BE2C (cell line): ENCODE results near the gene NEDD9.

Experiments used
- DNase-seq: peaks from one replicate; pipeline ENCODE4 v3.0.0-alpha.2; 2020
- H3K27me3 ChIP-seq: fragments of 250-450 bp; sonication (Bioruptor Pico); 2 replicates; pipeline ENCODE4 v1.5.1; 2020; ENCODE audit warnings: mild to moderate bottlenecking
- H3K36me3 ChIP-seq: fragments of 250-450 bp; sonication (Bioruptor Pico); 2 replicates; pipeline ENCODE4 v1.5.1; 2020; ENCODE audit warnings: mild to moderate bottlenecking
- H3K4me1 ChIP-seq: fragments of 250-450 bp; sonication (Bioruptor Pico); 2 replicates; pipeline ENCODE4 v1.5.1; 2020
- H3K4me3 ChIP-seq: 2 replicates; pipeline ENCODE4 v1.5.1; 2011; ENCODE audit warnings: low read depth, low read length
- H3K9me3 ChIP-seq: fragments of 250-450 bp; sonication (Bioruptor Pico); 2 replicates; pipeline ENCODE4 v1.5.1; 2020
- CTCF ChIP-seq: IDR thresholded peaks from 2 replicates; pipeline ENCODE4 v1.5.1; 2012; ENCODE audit warnings: mild to moderate bottlenecking, low read depth, low read length

NEDD9 gene

DNA sequence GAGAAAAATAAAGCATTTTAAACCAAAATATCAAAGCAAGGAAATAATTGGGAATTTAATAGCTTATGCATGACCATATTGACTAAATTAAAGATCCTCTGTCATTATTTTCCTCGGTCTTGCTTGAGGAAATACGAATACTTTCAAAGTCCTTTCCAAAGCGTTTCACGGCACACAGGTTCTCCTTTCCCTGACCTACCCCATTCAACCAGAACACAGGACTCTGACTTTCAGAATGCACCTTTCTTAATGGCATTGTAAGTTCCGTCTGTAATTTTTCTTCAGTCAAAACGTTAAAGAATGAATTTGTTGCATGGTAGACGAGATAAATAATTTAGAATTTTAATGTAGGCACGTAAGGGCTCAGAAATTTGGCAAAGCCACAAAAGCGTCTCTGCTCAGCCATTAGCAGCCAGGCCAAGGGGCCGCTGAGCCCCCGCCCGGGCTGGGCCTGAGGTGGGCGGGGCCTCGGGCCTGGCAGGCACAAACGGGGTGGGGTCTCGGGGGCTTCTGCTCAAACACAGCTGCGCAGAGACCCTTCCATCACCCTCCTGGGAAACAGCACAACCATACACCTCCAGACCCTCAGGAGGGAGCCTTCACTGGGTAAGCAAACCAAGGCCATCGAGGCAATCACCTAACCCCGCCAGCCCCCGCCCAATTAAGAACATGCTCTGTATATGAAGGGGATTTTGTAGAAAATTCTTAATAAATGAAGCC, 3.4 kb downstream of the NEDD9 start:
- Histone ChIP-seq H3K4me1 (no peaks in the 10 kb centered on the region), H3K27me3 (no peaks in the 10 kb centered on the region), H3K9me3 (no peaks in the 10 kb centered on the region), H3K4me3 (no peak overlapping the region), H3K36me3 (no peaks in the 10 kb centered on the region)
- no peak for TF ChIP-seq CTCF
- no peak for DNase-seq

DNA sequence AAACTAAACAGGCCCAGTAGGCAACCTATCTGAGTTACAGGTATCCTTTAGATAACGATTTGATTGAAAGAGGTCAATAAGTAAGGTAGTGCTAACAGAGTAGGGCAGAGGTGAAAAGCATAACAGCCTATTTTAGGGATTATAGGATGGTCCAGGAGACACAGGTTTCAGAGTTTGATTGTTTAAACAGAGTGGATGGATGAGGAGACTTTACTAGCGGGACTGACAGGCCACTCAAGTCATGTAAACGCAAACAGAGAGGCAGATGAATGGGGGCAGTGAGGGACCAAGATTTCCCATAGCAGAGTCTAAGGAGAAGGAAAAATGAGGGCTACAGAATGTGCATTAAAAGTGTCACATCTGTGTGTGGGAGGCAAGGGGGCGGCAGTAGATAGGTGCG, 4.8 kb downstream of the NEDD9 start:
- DNase-seq, result no peak
- no peak overlapping the region for H3K4me3 ChIP-seq
- H3K4me1 ChIP-seq, result no peaks in the 10 kb centered on the region
- no peak for TF ChIP-seq CTCF
- no peaks in the 10 kb centered on the region for H3K27me3 ChIP-seq
- H3K36me3 ChIP-seq, result no peaks in the 10 kb centered on the region
- H3K9me3 ChIP-seq, result no peaks in the 10 kb centered on the region

DNA sequence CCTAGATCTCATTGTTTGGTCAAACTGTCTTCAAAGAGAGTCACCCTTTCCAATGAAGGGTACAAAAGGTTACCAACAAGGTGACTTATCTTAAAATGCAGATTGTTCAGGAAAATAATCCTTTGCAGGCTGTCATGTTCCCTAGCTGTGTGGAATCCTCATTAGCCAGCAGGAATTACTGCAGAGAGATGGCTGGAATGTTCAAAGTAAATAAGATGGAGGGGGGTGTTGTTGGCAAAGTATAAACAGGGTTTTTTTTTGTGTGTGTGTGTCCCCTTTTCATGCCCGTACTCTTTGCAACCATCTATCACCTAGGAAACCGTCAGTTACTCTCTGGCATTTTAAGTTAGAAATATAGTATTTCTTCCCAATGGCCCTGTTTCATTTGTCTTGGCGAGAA, 6.5 kb downstream of the NEDD9 start:
- H3K9me3 ChIP-seq, result no peaks in the 10 kb centered on the region
- H3K36me3 ChIP-seq, result no peaks in the 10 kb centered on the region
- no peaks in the 10 kb centered on the region for H3K4me1 ChIP-seq
- no peak overlapping the region for H3K4me3 ChIP-seq
- TF ChIP-seq CTCF, result no peak
- no peak for DNase-seq
- no peaks in the 10 kb centered on the region for H3K27me3 ChIP-seq

DNA sequence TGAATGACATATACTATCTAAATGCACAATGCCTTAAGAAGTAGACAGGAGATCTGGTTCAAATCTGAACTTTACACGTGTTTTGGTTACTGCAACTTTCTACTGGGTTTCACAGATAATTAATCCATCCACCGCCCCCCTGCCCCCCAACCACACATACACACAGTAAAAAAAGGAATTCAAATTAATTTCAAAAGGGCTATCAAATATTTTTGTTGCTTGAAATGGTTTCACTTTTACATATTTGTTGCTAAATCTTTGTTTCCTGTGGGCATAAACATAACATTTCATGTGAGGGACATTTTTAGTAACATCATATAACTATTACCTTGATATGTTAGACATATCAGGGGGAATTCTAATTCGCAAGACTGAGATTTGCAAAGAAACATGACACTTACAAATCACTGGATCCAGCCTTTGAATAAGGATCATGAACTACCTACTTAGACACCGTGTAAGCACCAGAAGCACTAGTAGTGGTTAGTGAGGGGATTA, 7.5 kb downstream of the NEDD9 start:
- no peak for DNase-seq
- Histone ChIP-seq H3K9me3 (no peaks in the 10 kb centered on the region), H3K4me3 (no peak overlapping the region), H3K36me3 (no peaks in the 10 kb centered on the region), H3K4me1 (no peaks in the 10 kb centered on the region), H3K27me3 (no peaks in the 10 kb centered on the region)
- no peak for TF ChIP-seq CTCF

DNA sequence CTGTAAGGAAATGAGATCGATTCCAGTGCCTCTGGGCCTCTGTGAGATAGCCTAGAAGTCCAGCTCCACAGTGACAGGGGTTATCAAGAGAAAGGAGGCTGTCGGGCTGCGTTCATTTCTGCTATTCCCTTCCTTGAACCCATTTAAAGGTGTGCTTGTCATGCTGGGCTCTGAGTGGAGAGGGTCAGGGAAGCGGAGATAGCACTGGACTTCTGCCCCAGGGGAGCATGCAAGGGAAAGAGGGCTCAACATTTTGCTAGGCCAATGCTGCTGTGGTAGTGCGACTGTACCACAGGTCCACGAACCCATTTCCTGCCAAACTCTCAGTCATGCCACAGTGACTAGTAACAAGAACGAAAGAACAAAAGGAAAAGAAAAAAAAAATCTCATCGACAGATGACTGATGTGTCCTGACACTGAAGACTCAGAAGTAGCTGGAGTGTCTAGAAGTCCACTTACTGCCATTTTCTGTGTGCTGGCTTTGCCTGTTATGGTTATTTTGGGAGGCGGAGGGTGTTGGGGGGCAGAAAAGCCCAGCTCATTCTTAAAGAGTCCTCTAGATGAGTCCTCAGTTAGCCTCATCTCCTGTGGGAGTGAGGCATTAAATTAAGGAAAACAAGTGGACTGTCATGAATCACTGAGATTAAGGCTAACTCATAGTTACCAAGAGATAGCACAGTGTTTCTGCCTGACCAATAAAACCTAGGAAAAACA, 8.1 kb downstream of the NEDD9 start:
- H3K27me3 ChIP-seq, result no peaks in the 10 kb centered on the region
- H3K4me1 ChIP-seq, result no peaks in the 10 kb centered on the region
- DNase-seq, result no peak
- no peak for TF ChIP-seq CTCF
- H3K9me3 ChIP-seq, result no peaks in the 10 kb centered on the region
- H3K4me3 ChIP-seq, result no peak overlapping the region
- H3K36me3 ChIP-seq, result no peaks in the 10 kb centered on the region

- H3K4me1 ChIP-seq, result no peaks in the 10 kb centered on the region
- no peak for DNase-seq
- no peak for TF ChIP-seq CTCF
- H3K9me3 ChIP-seq, result no peaks in the 10 kb centered on the region
- no peak overlapping the region for H3K4me3 ChIP-seq
- H3K36me3 ChIP-seq, result no peaks in the 10 kb centered on the region
- H3K27me3 ChIP-seq, result no peaks in the 10 kb centered on the region
These were observed 9.1 kb downstream of the NEDD9 start for GRCh38 chr6:11223286-11223864.
